GM18498 (cell line): ENCODE results near the gene NPC1L1.
A peak's percentile ranks its signal among the peaks of the same experiment; 100 is the strongest.

ENCODE experiments used
- ATAC-seq: cut with Tn5 transposase; IDR thresholded peaks from one replicate; pipeline ENCODE4 v1.9.1; 2021; ENCODE audit warnings: mild to moderate bottlenecking, moderate library complexity; ENCODE audit not compliant: unreplicated experiment

The NPC1L1 gene

GRCh38 chr7:44482502-44483485, 58.3 kb downstream of the NPC1L1 start:
- ATAC-seq, result no peak

- ATAC-seq, result no peak
Observed at GRCh38 chr7:44477938-44478337, 63.2 kb downstream of the NPC1L1 start.

- peak; percentile 84 for ATAC-seq
Observed at GRCh38 chr7:44477063-44477830, 63.9 kb downstream of the NPC1L1 start.

- no peak for ATAC-seq
Observed at GRCh38 chr7:44476313-44476712, 64.8 kb downstream of the NPC1L1 start.

- no peak for ATAC-seq
Observed at GRCh38 chr7:44473295-44473694, 67.8 kb downstream of the NPC1L1 start.

GRCh38 chr7:44472843-44473242, 68.3 kb downstream of the NPC1L1 start:
- ATAC-seq, result no peak

GRCh38 chr7:44471850-44472249, 69.3 kb downstream of the NPC1L1 start:
- no peak for ATAC-seq

- no peak for ATAC-seq
Observed at GRCh38 chr7:44471436-44471835, 69.7 kb downstream of the NPC1L1 start.

GRCh38 chr7:44470628-44471245, 70.4 kb downstream of the NPC1L1 start:
- ATAC-seq, result no peak

GRCh38 chr7:44470135-44470479, 71.0 kb downstream of the NPC1L1 start:
- no peak for ATAC-seq

GRCh38 chr7:44469461-44470134, 71.5 kb downstream of the NPC1L1 start:
- ATAC-seq, result no peak

- ATAC-seq, result no peak
Observed at GRCh38 chr7:44467217-44467548, 73.9 kb downstream of the NPC1L1 start.

GRCh38 chr7:44466300-44467216, 74.6 kb downstream of the NPC1L1 start:
- ATAC-seq, result no peak

GRCh38 chr7:44465490-44465889, 75.6 kb downstream of the NPC1L1 start:
- ATAC-seq, result no peak

GRCh38 chr7:44463169-44463808, 77.8 kb downstream of the NPC1L1 start:
- no peak for ATAC-seq
